ENCODE results near the gene FMN1. TPM values are rescaled to one million over a fixed set of nuclear protein-coding genes. Genes with fewer than 3 reads are reported as not detected.

Gene FMN1
- total RNA-seq, 1 donor from 2014 or later, result 2.9 TPM

DNA sequence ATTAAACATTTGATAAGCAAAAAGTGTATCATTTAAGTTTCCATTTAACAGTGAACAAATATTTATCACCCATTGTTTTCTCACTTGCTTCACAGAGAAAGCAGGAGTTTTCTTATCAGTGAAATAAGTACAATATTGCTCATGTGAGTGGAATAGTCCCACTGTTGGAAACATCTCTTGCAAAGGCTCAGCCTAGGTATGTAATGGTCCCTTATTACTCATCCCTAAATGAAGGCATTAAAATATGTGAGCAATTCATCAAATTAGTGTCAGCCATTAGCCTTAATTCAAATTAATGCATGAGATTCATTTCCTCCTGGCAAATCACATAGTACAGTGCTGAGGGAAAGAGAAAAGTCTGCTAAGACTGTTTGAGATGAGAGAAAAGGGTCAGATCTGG lies 9.6 kb upstream of the FMN1 start:
- intact Hi-C loops (cut with micrococcal nuclease), result no loop called here
- ATAC-seq (no peak), DNase-seq (no peak)

DNA sequence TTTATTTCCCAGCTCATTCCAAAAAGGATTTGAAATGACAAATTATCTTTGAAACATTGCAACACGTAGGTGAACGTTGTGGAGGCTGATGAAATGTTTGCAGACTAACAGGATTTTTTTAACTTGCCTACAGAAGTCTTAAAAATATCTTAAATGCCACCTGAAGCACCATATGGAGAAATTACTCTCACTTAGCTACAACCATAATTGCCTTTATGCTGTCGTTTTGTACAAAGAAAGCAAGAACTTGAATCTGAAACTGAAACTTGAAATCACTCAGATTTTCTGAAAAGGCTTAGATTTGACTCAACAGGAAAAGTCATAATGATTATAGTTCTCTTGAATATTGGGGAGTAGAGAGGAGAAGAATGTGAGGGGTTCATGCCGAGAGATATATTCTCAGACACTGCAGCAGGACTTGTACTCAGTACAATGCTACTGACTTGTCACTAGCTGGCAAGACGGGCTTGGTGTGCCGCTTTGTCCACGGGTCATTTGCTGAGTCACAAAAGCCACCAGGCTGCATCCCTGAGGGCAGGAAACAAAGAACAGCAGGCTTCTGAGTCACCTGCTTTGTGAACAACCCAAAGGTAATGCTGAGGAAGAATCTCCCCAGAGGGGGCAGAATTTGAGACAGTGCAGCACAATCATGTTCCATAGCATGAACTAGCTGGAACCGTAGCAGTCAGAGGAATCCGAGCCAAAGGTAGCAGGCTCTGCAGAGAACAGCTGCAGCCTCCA lies 7.1 kb upstream of the FMN1 start:
- ATAC-seq, result peak; percentile 64
- intact Hi-C loops (cut with micrococcal nuclease), result no loop called here
- DNase-seq, result no peak

DNA sequence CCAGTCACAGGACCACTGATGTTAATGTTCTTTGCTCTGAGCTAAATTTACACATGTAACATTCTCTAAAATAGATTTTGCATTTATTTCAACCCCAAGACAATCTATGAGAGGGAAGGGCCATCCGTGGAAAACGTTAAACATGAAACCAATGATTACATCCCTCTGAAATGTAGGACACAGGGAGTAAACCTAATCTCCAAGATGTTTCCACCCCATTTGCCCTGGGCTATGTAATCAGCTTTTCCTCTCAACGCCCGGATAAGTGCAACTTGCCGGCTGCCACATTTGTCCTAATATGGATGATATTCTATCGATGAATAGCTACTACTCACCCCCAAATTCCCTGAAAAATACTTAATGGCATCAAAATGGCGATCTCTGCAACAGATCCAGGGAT lies 6.4 kb upstream of the FMN1 start:
- ATAC-seq (no peak), DNase-seq (no peak)
- intact Hi-C loops (cut with micrococcal nuclease), result no loop called here

DNA sequence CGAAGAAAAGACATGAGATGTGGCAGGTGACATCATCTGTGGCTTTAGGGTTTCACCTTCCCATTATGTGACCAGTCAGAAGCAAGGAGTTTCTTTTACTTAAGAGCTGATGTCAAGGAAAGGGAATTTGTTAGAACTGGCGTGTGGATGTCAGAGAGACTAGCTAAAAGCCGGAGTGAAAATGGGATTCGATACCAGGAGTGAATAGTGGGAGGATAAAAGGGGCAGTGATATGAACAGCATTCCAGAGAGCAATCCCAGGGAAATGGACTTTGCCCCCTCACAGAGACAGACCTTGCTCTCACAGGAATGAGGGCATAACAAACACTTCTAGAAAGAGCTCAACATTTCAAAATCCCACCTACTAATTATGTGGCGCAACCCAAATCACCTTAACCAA lies 5.9 kb upstream of the FMN1 start:
- DNase-seq (no peak), ATAC-seq (no peak)
- intact Hi-C loops (cut with micrococcal nuclease), result no loop called here

DNA sequence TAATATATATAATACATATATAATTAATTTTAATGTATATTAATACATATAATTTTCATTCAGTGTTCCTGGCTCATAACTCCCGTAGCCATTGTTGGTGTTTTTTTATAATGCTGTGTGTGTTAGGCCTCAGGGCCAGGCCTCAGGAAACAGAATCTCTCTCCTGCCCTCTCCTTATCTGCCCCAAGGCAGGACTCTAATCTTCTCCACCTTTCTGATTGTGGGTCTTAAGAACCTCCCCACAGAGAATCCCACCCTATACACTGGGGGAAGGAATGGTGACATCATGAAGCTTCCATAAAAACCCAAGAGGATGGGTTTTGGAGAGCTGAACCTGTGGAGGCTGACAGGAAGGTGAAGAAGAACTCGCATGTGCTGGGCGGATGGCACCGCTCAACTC lies 4.0 kb upstream of the FMN1 start:
- DNase-seq (no peak), ATAC-seq (no peak)
- intact Hi-C loops (cut with micrococcal nuclease), result no loop called here

DNA sequence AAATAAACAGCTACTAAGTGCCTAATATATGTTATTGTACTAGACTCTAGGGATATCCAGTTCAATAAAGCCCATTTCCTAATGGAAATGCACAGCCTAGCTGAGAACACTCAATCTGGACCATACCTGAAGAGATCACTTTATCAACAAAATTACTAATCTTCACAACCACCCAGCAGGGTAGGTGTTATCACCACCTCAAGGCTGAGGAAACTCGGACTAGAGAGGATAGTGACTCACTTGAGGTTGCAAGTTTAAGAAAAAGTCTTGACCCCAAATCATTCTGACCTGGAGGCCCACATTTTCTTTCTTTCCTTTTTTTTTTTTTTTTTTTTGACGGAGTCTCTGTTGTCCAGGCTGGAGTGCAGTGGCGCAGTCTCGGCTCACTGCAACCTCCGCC lies 3.1 kb upstream of the FMN1 start:
- ATAC-seq, result no peak
- intact Hi-C loops (cut with micrococcal nuclease), result no loop called here
- DNase-seq, result no peak

DNA sequence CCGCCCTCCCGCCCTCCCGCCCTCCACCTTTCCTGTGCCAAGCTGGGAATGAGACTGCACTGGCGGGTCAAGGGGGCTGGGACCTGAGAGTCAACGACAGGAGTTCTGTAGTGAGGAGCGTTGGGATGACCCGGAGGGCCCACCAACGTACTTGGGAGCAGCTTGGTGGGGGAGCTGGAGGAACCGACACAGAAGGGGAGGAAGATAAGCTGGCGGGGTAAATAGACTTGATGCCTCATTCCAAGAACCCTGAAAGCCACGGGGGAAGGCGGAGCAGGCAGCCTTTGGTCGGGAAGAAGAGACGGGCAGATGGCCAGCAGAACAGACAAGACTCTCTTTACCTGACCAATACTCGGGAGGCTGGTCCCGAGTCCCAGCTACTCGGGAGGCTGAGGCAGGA lies 277 bp downstream of the FMN1 start:
- no peak for ATAC-seq
- no peak for DNase-seq
- intact Hi-C loops (cut with micrococcal nuclease), result no loop called here

DNA sequence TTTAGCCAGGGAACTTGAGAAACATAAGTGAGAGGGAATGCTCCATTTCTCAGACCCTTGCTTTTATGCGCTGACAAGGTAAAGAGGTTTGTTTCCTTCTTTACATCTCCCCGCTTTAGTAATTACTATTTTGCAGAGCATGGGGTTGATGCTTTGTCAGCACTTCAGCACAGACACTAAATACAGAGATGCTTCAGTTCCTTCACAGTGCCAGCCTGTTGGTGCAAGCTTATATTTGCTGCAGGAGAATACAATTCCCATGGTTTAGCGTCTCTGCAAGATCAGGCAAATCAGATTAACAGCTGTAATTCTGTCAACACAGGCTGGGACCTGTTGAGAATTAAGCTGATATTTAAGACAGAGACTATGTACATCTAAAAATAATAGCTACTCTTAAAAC lies 2.9 kb downstream of the FMN1 start:
- ATAC-seq, result no peak
- DNase-seq, result no peak
- intact Hi-C loops (cut with micrococcal nuclease), result no loop called here

DNA sequence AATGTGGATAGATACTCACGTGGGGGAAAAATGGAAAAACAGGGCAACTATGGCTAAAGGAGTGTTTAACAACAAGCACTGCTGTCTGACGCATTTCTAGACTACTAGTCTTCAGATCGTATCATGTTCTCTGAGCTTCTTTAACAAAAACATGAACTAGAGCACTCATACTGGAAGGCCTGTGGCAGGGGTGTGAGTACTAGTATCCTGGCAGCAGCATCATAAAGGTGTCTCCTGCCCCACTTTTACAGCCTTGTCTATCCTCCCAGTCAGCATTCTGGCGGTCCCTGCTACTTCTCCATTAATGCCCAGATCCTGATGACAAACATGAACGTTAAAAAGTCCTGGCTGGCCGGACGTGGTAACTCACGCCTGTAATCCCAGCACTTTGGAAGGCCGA lies 4.0 kb downstream of the FMN1 start:
- DNase-seq (no peak), ATAC-seq (no peak)
- intact Hi-C loops (cut with micrococcal nuclease), result no loop called here

DNA sequence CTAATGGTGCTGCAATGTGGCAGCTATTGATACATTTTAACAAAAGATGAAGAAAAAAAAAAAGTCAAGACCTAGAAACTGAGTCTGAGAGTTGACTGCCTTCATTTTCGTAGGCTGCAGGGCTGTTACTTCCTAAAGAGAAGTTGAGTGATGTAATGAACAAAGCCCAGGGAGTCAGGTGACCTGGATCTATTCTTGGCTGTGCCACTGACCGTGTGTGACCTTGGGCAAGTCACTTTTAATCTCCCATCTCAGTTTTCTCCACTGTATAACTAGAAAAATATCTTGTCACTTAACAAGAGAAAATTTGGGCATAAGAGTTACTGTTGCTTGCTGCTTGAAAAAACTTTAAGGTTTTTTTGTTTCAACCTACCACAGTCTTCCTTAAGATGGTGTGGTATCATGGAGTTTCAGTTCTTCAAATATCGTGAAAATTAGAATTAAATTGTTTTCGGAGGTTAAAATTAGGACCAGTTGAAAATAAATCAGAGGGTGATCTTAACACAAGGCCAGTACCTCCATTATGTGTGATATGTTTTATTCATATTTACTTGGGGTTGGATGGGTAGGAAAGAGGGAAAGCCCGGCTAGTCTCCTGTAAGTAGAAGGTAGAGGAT lies 5.8 kb downstream of the FMN1 start:
- DNase-seq (no peak), ATAC-seq (peak; percentile 76)
- intact Hi-C loops (cut with micrococcal nuclease), result no loop called here

DNA sequence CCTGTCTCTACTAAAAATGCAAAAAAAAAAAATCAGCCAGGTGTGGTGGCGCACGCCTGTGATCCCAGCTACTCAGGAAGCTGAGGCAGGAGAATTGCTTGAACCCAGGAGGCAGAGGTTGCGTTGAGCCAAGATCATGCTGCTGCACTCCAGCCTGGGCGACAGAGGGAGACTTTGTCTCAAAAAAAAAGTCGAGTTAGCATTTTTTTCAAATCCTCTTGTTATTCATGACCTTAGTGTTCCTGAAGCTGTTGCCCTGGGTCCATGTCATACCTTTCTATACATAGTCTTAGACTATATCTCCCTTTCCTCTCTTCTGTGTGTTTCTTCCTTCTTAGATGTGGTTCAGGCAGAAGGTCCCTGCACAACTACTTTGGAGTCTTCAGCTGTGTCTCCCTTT lies 6.4 kb downstream of the FMN1 start:
- DNase-seq (no peak), ATAC-seq (no peak)
- intact Hi-C loops (cut with micrococcal nuclease), result no loop called here

DNA sequence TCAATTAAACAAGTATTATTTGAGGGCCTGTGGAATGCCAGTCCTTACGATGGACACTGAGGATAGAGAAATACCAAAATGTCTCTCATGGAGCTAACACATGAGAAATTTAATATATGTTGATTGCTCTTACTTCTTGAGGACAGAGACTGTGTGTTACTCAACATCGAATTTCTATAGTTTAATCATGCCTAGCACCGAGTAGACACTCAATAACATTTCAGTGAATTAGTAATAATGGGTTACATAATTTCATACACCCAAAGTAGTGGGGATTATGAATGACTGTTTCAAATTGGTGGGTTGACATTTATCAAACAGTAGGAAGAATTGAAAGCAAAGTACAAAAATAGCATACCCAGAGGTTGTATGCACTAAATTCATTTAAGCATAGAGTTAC lies 11.2 kb downstream of the FMN1 start:
- intact Hi-C loops (cut with micrococcal nuclease), result no loop called here
- ATAC-seq (no peak), DNase-seq (no peak)

DNA sequence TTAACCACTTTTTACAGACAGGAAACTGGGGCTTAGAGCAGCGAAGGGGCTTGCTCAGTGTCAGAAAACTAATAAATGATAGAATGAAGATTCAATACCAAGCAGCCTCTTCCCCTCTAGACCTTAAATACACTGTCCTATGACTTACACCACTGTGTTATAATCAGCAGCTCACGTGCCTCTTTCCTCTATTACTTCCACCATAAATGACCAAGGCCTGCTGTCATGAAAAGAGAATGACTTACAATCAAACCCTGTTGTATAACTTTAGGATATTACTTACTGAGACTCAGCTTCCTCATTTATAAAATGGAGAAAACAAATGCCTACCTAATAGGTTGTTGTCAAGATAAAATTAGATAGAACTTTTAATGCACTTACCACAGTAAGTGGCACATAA lies 11.6 kb downstream of the FMN1 start:
- intact Hi-C loops (cut with micrococcal nuclease), result no loop called here
- no peak for DNase-seq
- ATAC-seq, result no peak

DNA sequence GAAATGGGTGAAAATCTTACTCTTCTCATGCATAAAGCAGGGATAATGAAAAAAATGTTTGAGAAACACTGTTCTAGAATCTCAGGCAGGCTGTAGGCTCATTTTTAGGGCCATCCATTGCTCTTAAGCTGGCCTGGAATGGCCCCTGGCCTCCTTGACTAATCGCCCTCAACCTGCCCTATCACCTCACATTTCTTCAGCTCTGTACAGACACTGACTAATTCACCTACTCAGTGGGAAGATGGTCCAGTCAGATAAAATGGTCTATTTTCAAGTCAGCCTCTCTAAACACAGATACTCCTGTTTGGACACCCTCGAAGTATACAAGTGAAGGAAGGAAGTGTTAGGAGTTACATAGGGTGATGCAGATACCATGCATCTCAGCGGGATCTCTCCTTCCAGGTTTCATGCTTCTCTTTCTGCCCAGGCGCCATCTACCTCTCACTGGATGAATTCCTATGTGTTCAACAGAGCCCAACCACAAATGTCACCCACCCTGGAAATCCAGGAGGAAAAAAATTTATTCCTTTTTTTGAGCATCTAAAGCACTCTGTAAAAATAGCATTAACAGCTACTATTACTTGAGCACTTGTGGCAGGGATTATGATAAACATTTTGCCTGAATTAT lies 12.1 kb downstream of the FMN1 start:
- ATAC-seq, result no peak
- intact Hi-C loops (cut with micrococcal nuclease), result no loop called here

DNA sequence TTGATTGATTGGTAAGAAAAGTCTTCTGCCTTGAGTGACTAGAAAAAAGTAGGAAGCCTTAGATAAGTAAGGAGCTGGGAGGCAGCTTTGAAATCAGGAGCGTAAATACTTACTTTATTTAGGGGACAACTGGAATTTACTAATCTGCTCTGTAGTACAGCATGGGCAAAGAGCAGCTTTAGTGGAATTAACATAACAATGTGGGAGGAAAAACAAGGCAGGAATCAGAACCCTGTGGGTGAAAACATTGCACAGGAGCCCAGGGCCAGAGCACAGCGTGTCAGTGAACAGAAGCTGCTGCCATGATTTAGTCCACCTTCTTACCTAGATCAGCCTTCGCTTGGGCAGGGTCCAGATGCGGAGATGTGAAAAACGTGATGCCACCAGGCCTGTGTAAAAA lies 14.6 kb downstream of the FMN1 start:
- intact Hi-C loops (cut with micrococcal nuclease), result no loop called here
- no peak for ATAC-seq
- no peak for DNase-seq

More for the DNA sequence above, 12.1 kb downstream of the FMN1 start:
- DNase-seq, result no peak

DNA sequence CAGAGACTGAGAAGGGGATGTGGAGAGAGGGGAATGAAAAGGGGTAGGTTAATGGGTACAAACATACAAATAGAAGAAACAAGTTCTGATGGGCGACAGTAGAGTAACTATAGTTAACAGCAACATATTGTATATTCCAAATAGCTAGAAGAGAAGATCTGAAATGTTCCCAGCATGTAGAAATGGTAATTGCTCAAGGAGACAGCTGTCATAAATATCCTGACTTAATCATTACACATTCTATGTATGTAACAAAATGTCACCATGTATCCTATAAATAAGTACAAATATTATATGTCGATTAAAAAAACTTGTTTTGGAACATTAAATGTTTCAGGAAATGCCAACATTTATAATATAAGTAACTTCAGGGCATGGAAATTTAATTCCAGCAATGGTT lies 23.3 kb downstream of the FMN1 start:
- DNase-seq (no peak), ATAC-seq (no peak)
- intact Hi-C loops (cut with micrococcal nuclease), result no loop called here

DNA sequence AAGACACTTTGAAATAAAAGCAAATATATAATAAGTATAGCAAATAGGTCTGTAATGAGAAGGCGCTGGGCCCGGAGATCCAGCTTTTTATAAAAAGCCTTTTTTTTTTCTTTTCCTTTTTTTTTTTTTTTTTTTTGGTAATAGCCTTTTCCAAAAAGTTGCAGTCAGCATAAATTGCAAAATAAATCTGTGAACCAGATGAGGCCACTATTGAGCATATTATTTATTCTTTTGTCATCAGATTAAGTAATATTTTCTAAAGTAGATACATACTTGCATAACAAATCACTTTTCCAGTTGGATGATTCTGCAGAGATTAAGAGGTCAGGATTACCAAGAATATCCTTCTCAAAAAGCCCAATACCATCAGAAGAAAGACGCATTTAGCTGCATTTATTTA lies 24.9 kb downstream of the FMN1 start:
- no peak for ATAC-seq
- intact Hi-C loops (cut with micrococcal nuclease), result no loop called here

DNA sequence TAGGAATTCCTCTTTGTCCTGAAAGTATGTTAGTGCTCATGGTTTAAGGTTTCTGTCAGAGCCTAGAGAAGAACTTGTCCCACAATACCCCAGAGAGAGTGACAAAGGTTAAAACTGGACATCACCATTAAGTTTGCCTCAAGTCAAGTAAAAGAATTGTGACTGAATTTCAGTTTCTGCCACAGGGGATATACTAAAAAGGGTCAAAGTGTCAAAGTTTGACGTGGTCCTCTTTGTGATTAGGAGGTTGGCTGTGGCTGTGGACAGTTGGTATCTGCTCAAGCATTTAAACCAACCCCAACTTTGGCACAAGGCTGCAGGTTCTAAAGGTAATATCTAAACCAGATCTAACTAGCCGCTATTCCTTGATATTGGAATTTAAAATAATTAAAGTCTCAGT lies 26.1 kb downstream of the FMN1 start:
- DNase-seq (no peak), ATAC-seq (no peak)
- intact Hi-C loops (cut with micrococcal nuclease), result no loop called here

More for the DNA sequence above, 24.9 kb downstream of the FMN1 start:
- no peak for DNase-seq

DNA sequence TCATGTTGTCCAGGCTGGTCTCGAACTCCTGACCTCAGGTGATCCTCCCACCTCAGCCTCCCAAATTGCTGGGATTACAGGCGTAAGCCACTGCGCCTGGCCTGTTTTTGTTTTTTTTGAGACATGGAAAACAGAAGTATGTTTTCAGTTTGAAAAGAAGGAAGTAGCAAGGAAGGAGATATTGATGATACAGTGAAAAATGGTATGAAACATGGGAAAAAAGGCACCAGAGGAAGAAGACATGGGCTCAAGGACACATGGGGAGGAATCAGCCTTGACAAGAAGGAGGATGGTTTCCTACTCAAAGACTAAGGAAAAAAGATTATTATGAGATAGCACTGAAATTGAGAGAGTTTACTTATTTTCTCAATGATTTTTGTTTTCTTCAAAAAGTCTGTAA lies 30.7 kb downstream of the FMN1 start:
- intact Hi-C loops (cut with micrococcal nuclease), result no loop called here
- ATAC-seq (no peak), DNase-seq (no peak)

DNA sequence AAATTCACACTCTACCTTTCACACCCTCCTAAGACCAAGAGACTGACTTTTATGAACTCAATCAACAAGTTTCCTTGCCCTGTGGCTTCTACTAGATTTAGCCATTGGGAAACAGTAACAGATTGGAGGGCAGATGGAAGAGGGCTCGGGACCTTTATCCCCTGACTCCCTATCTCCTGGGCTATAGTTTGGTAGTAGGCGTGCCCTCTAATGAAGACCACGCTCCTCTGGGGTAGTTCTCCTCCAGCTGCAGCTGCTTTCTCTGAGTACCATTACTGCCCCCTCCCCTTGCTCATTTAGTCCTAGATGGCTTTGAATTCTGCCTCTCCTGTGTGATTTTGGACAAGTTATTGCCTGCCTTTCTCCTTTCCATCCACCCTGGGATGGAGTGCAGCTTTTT lies 33.3 kb downstream of the FMN1 start:
- ATAC-seq, result no peak
- intact Hi-C loops (cut with micrococcal nuclease), result no loop called here

DNA sequence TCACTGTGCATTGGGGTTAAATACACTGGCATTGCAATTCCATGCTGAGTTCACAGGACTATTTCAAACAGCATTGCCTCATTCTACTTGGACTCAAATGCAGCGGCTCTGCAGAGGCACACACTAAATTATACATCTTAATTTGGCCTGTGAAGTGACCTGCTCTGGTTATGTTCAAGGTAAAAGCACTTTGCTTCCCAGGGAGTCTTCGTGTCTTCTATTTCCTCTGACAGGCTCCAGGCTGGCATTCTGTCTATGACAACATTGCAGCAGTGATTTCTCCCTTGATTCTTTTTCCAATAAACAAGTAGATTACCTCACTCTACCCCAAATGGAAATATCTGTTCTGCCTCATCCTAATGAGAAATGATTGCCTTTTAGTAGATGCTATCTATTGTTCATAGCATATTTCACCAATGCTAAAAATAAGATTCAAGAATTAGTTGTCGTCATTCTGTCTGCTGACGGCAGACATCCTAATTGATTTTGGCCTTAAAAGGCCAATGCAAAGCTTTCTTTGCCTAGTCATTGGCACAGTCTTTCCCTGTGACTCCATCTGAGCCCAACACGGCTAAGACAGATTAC lies 33.8 kb downstream of the FMN1 start:
- DNase-seq, result no peak
- ATAC-seq, result peak; percentile 93
- intact Hi-C loops (cut with micrococcal nuclease), result no loop called here

More for the DNA sequence above, 33.3 kb downstream of the FMN1 start:
- no peak for DNase-seq

All from left ventricle myocardium superior (tissue), 1 donor.